OCI-LY1 (cell line): Measurements from ENCODE around the gene TRA2B.

ENCODE experiments used
- CTCF ChIP-seq: fragments of 200-600 bp; sonication (generic), shearing (Covaris generic); IDR thresholded peaks from 2 replicates; pipeline ENCODE4 v1.5.1; 2017; ENCODE audit warnings: mild to moderate bottlenecking, antibody characterized with exemption, low read length, moderate library complexity, mixed read lengths
- EZH2 ChIP-seq: fragments of 200-600 bp; sonication (generic), shearing (Covaris generic); IDR thresholded peaks from 2 replicates; pipeline ENCODE4 v1.8.0; 2017; ENCODE audit warnings: borderline replicate concordance, mixed run types, mild to moderate bottlenecking, antibody characterized with exemption, low read length, moderate library complexity, mixed read lengths

DNA sequence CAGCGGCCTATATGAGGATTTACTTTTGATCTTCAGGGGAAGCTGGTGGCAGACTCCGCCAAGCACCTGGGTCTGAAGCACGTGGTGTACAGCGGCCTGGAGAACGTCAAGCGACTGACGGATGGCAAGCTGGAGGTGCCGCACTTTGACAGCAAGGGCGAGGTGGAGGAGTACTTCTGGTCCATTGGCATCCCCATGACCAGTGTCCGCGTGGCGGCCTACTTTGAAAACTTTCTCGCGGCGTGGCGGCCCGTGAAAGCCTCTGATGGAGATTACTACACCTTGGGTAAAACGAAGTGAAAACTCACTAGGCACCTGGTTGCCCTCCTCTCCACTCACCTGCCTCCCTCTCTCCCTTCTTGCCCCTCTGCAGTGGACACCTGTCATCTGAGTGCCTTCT, 33.8 kb upstream of the TRA2B start:
- TF ChIP-seq CTCF, result no peak
- TF ChIP-seq EZH2, result no peak
